SW 1271 (cell line): ENCODE data around the gene SRRM2.

Source experiments
- DNase-seq, 2 experiments: peaks; one replicate each; lab custom pipeline; 2025; lab: John Stamatoyannopoulos, UW

SRRM2 gene

GRCh38 chr16:2762711-2763110 lies 10.3 kb downstream of the SRRM2 start:
- no peak for DNase-seq

- DNase-seq, result no peak
Observed at GRCh38 chr16:2763173-2763572, 10.7 kb downstream of the SRRM2 start.

GRCh38 chr16:2764718-2765117 lies 12.3 kb downstream of the SRRM2 start:
- DNase-seq, result no peak

- DNase-seq, result no peak
Observed at GRCh38 chr16:2765462-2766404, 13.3 kb downstream of the SRRM2 start.

- DNase-seq, result no peak
Observed at GRCh38 chr16:2766430-2767139, 14.1 kb downstream of the SRRM2 start.

- no peak for DNase-seq
Observed at GRCh38 chr16:2767140-2767731, 14.8 kb downstream of the SRRM2 start.

GRCh38 chr16:2767891-2768290 lies 15.5 kb downstream of the SRRM2 start:
- no peak for DNase-seq

GRCh38 chr16:2768403-2769089 lies 16.1 kb downstream of the SRRM2 start:
- DNase-seq, result no peak

GRCh38 chr16:2769100-2769529 lies 16.7 kb downstream of the SRRM2 start:
- no peak for DNase-seq

GRCh38 chr16:2769675-2770056 lies 17.2 kb downstream of the SRRM2 start:
- DNase-seq, result no peak

- no peak for DNase-seq
Observed at GRCh38 chr16:2770057-2770951, 17.9 kb downstream of the SRRM2 start.

- no peak for DNase-seq
Observed at GRCh38 chr16:2771496-2772402, 19.3 kb downstream of the SRRM2 start.

- DNase-seq, result no peak
Observed at GRCh38 chr16:2773188-2773968, 20.9 kb downstream of the SRRM2 start.

- DNase-seq, result no peak
Observed at GRCh38 chr16:2774161-2774891, 21.9 kb downstream of the SRRM2 start.

GRCh38 chr16:2775131-2775716 lies 22.8 kb downstream of the SRRM2 start:
- no peak for DNase-seq

GRCh38 chr16:2775765-2776499 lies 23.5 kb downstream of the SRRM2 start:
- no peak for DNase-seq

- no peak for DNase-seq
Observed at GRCh38 chr16:2776500-2777139, 24.2 kb downstream of the SRRM2 start.
